ENCODE measurements around the gene HOXB1. TPM values are rescaled to one million over a fixed set of nuclear protein-coding genes. Genes with fewer than 3 reads are reported as not detected.

HOXB1 gene
- total and polyA plus RNA-seq, 2 of the 13 experiments (the other 11 are each of a cell fraction or from before 2014, with no cell fraction given), result not detected

DNA sequence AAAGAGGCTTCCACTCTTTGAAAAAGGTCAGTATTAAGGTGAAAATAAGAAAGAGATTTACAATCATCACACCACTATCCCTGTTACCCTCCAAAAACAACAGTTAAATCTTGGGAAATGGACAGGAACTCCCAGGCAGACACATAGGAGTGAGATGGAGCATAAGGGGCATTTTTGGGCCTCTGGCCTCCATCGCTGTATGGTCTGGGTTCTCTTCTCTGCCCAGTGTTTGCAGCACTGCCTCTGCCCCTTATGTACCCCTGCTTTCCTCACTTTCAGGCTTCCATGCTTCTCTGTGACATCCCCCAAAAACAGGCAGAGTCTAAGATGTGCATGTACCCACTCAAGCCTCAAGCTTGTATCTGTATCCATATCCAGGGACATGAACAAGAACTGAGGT lies 14.7 kb upstream of the HOXB1 start:
- Histone ChIP-seq H3K36me3 (replicated peaks in 1 of 2; ENCODE audit: control insufficient read depth in 1 of 2, insufficient read depth in 2 of 2, low read length in 2 of 2) (no peaks in the 10 kb centered on the region), H3K9me3 (ENCODE audit: low read length) (no peaks in the 10 kb centered on the region), H4K20me1 (ENCODE audit: insufficient read depth, low read length) (no peaks in the 10 kb centered on the region; the same call in 1 of the 2 replicates), H3K79me2 (ENCODE audit: insufficient read depth, low read length) (no peaks in the 10 kb centered on the region), H3K4me1 (ENCODE audit: insufficient read depth, low read length) (no peaks in the 10 kb centered on the region), H3K9ac (ENCODE audit: insufficient read depth, low read depth, low read length) (no peak overlapping the region), H3K4me2 (ENCODE audit: low read depth, low read length) (no peak overlapping the region), H3K27me3 (ENCODE audit: control insufficient read depth in 1 of 2, insufficient read depth in 2 of 2, low read length in 2 of 2) (peaks cover 11 to 96% of the 10 kb centered on the region in 2 experiments), H3K4me3 (replicated peaks in 1 of 3; ENCODE audit: insufficient read depth in 1 of 3, low read depth in 2 of 3, low read length in 3 of 3) (no peak overlapping the region), H2AFZ (ENCODE audit: low read length) (no peak overlapping the region), H3K27ac (ENCODE audit: extremely low read length, insufficient read depth, low read length) (no peak overlapping the region)
- intact Hi-C loops (cut with micrococcal nuclease; ENCODE audit: unreplicated experiment), result no loop called here
- FAIRE-seq (no peak), DNase-seq (ENCODE audit: low spot score) (no peak), ATAC-seq (no peak)
- TF ChIP-seq, protein P1, sequence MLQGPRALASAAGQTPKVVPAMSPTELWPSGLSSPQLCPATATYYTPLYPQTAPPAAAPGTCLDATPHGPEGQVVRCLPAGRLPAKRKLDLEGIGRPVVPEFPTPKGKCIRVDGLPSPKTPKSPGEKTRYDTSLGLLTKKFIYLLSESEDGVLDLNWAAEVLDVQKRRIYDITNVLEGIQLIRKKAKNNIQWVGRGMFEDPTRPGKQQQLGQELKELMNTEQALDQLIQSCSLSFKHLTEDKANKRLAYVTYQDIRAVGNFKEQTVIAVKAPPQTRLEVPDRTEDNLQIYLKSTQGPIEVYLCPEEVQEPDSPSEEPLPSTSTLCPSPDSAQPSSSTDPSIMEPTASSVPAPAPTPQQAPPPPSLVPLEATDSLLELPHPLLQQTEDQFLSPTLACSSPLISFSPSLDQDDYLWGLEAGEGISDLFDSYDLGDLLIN (CRISPR knock-in tag; IDR thresholded peaks at IDR 0.05; ENCODE audit: borderline replicate concordance), result no peak
- no peak for TF ChIP-seq REXO4 (CRISPR knock-in tag; IDR thresholded peaks at IDR 0.05; ENCODE audit: borderline replicate concordance)
- TF ChIP-seq ZNF564 (CRISPR knock-in tag; IDR thresholded peaks at IDR 0.05), result no peak
- no peak for TF ChIP-seq PITX1 (CRISPR knock-in tag; IDR thresholded peaks at IDR 0.05)
- in situ Hi-C loops (cut with HindIII; ENCODE audit: extremely low pct_ligation_motif_present, low pct_unique_long_range_greater_than_20kb), result no loop called here
- POLR2A ChIA-PET, result no interaction called here
- BruUV-seq (replicated peaks), result no TSS peak
- CTCF ChIA-PET (ENCODE audit: low intra/inter-chr PET ratio, low total read pairs), result no interaction called here
- 0% methylated on average over 1 of the region's 1 CpG for WGBS (ENCODE audit: low lambda C conversion rate)

GRCh38 chr17:48545022-48545375 lies 14.2 kb upstream of the HOXB1 start, which contains the start of gene HOXB2:
HOXB2 (minus strand) TSS chr17:48545109; CDS start chr17:48544911, 198 bp downstream.
- no peak within 1 kb of the TSS for H3K4me2 ChIP-seq (ENCODE audit: low read depth, low read length)
- DNase-seq (ENCODE audit: low spot score), result no peak

More at GRCh38 chr17:48545022-48545375, 14.2 kb upstream of the HOXB1 start, which contains the start of gene HOXB2:
- 52% methylated on average over 12 of the region's 12 CpGs for WGBS (ENCODE audit: low lambda C conversion rate)
- H3K9me3 ChIP-seq (ENCODE audit: low read length), result no peaks in the 10 kb centered on the region
- H3K9ac ChIP-seq (ENCODE audit: insufficient read depth, low read depth, low read length), result no peak within 1 kb of the TSS
- intact Hi-C loops (cut with micrococcal nuclease; ENCODE audit: unreplicated experiment) (no loop called here), in situ Hi-C loops (cut with HindIII; ENCODE audit: extremely low pct_ligation_motif_present, low pct_unique_long_range_greater_than_20kb) (no loop called here)
- no peak within 1 kb of the TSS for H3K4me3 ChIP-seq (replicated peaks in 1 of 3; ENCODE audit: insufficient read depth in 1 of 3, low read depth in 2 of 3, low read length in 3 of 3)
- CTCF ChIA-PET (ENCODE audit: low intra/inter-chr PET ratio, low total read pairs), result no interaction called here
- TF ChIP-seq SAFB2 (CRISPR knock-in tag; IDR thresholded peaks at IDR 0.05; ENCODE audit: borderline replicate concordance, low read depth), result no peak
- TF ChIP-seq AGO1 (IDR thresholded peaks at IDR 0.05; ENCODE audit: low read depth, low read length, poor library complexity, severe bottlenecking), result no peak
- TF ChIP-seq ZNF674 (CRISPR knock-in tag; IDR thresholded peaks at IDR 0.05; ENCODE audit: low read depth), result no peak
- TF ChIP-seq ZNF644 (CRISPR knock-in tag; IDR thresholded peaks at IDR 0.05; ENCODE audit: low read depth), result no peak
- TF ChIP-seq ZNF124 (CRISPR knock-in tag; IDR thresholded peaks at IDR 0.05), result no peak
- TF ChIP-seq ZNF549 (CRISPR knock-in tag; IDR thresholded peaks at IDR 0.05), result no peak
- TF ChIP-seq ZFX (CRISPR knock-in tag; IDR thresholded peaks at IDR 0.05; ENCODE audit: low read depth), result no peak
- no peak for TF ChIP-seq TBP (CRISPR knock-in tag; IDR thresholded peaks at IDR 0.05)
- no peak for TF ChIP-seq ZNF841 (CRISPR knock-in tag; IDR thresholded peaks at IDR 0.05; ENCODE audit: borderline replicate concordance)
- no peaks in the 10 kb centered on the region for H3K4me1 ChIP-seq (ENCODE audit: insufficient read depth, low read length)
- no TSS peak for BruUV-seq (replicated peaks)
- no peaks in the 10 kb centered on the region for H3K79me2 ChIP-seq (ENCODE audit: insufficient read depth, low read length)
- H2AFZ ChIP-seq (ENCODE audit: low read length), result no peak within 1 kb of the TSS
- FAIRE-seq (no peak), ATAC-seq (no peak)
- H3K27ac ChIP-seq (ENCODE audit: extremely low read length, insufficient read depth, low read length), result no peak within 1 kb of the TSS
- H3K27me3 ChIP-seq (ENCODE audit: control insufficient read depth in 1 of 2, insufficient read depth in 2 of 2, low read length in 2 of 2), result peaks cover 10 to 97% of the 10 kb centered on the region in 2 experiments
- POLR2A ChIA-PET, result no interaction called here
- no peaks in the 10 kb centered on the region for H3K36me3 ChIP-seq (replicated peaks in 1 of 2; ENCODE audit: control insufficient read depth in 1 of 2, insufficient read depth in 2 of 2, low read length in 2 of 2)
- H4K20me1 ChIP-seq (ENCODE audit: insufficient read depth, low read length), result no peaks in the 10 kb centered on the region; the same call in 1 of the 2 replicates
